K562 (cell line): ENCODE data around the gene CCDC127. TPM values are rescaled to one million over a fixed set of nuclear protein-coding genes. Genes with fewer than 3 reads are reported as not detected.

Experiments
- ATAC-seq: fragments of 200-7000 bp; cut with Tn5 transposase; 3 replicates; pipeline ENCODE4 v1.9.1; 2020; ENCODE audit warnings: moderate library complexity
- BruUV-seq: library from RNA; stranded (reverse); fragments of 400-500 nt; replicated peaks from 2 replicates; lab custom pipeline; 2021; lab: Mats Ljungman, UMichigan
- CTCF ChIA-PET: fragments of 300-600 bp; formaldehyde crosslinking; extraction: SDS; loops from one replicate; lab custom pipeline; 2021; ENCODE audit warnings: low intra/inter-chr PET ratio; lab: Yijun Ruan, JAX
- POLR2A ChIA-PET: fragments of 300-600, 350-650 bp; sonication (Branson Sonifier 250); formaldehyde crosslinking; extraction: SDS; loops from one replicate; lab custom pipeline; 2021; ENCODE audit warnings: antibody characterized with exemption, inconsistent platforms; lab: Yijun Ruan, JAX
- DNase-seq, 4 experiments: peaks; one replicate each; pipeline versions ENCODE4 v3.0.0 to v3.0.0-alpha.2; 2011 to 2018; ENCODE audit warnings: low spot score in 3 of 4, mixed read lengths in 3 of 4; ENCODE audit errors: extremely low read depth in 1 of 4
- FAIRE-seq: peaks from 2 replicates; lab custom pipeline; 2011; peaks lifted over from hg19 to GRCh38; lab: Jason Lieb, UNC
- H2AFZ ChIP-seq: 2 replicates; pipeline ENCODE4 v1.6.0; 2011; ENCODE audit warnings: low read depth, low read length, control low read depth, inconsistent platforms
- H3K27ac ChIP-seq: fragments of 200-600 bp; 3 replicates; pipeline ENCODE4 v1.8.0; 2011; ENCODE audit warnings: low read depth, mild to moderate bottlenecking, control low read depth, inconsistent platforms, low read length, moderate library complexity, mixed read lengths; ENCODE audit errors: extremely low read depth
- H3K27me3 ChIP-seq, 2 experiments: fragments of 300-600 bp in 1 of 2; 2 replicates in 1 of 2; 3 replicates in 1 of 2; pipeline versions ENCODE4 v1.6.0 to v1.8.0; 2011; ENCODE audit warnings: inconsistent platforms in 2 of 2, low read length in 2 of 2, mild to moderate bottlenecking in 1 of 2, mixed read lengths in 1 of 2, moderate library complexity in 1 of 2; ENCODE audit not compliant: control insufficient read depth in 2 of 2, insufficient read depth in 2 of 2
- H3K36me3 ChIP-seq: fragments of 300-600 bp; 3 replicates; pipeline ENCODE4 v1.8.0; 2011; ENCODE audit warnings: mild to moderate bottlenecking, low read length, inconsistent platforms; ENCODE audit not compliant: control insufficient read depth, insufficient read depth
- H3K4me1 ChIP-seq, 2 experiments: fragments of 200-600 bp in 1 of 2; replicated peaks in 1 of 2; 2 replicates in 1 of 2; 3 replicates in 1 of 2; pipeline versions ENCODE4 v1.5.1 to v1.8.0; 2011; ENCODE audit warnings: inconsistent platforms in 2 of 2, low read length in 2 of 2, mild to moderate bottlenecking in 1 of 2, mixed read lengths in 1 of 2, moderate library complexity in 1 of 2; ENCODE audit not compliant: control insufficient read depth in 2 of 2, insufficient read depth in 2 of 2
- H3K4me2 ChIP-seq: 2 replicates; pipeline ENCODE4 v1.6.1; 2011; ENCODE audit warnings: low read length, control low read depth, inconsistent platforms, mixed read lengths; ENCODE audit not compliant: insufficient read depth
- H3K4me3 ChIP-seq: fragments of 200-600 bp; sonication (generic), shearing (Covaris generic); 2 replicates; pipeline ENCODE4 v1.5.1; 2016; ENCODE audit warnings: control low read depth, inconsistent platforms
- H3K79me2 ChIP-seq: fragments of 200-600 bp; 3 replicates; pipeline ENCODE4 v1.8.0; 2011; ENCODE audit warnings: low read length, inconsistent platforms; ENCODE audit not compliant: control insufficient read depth, insufficient read depth
- H3K9ac ChIP-seq, 2 experiments: 2 replicates each; pipeline versions ENCODE4 v1.6.0 to v1.6.1; 2011; ENCODE audit warnings: low read depth in 2 of 2, low read length in 2 of 2, control low read depth in 1 of 2, inconsistent platforms in 1 of 2, mild to moderate bottlenecking in 1 of 2, mixed read lengths in 1 of 2; ENCODE audit not compliant: insufficient read depth in 1 of 2
- H3K9me1 ChIP-seq: one replicate; pipeline ENCODE4 v1.6.0; 2011; ENCODE audit warnings: inconsistent platforms, mild to moderate bottlenecking, low read length, moderate library complexity; ENCODE audit not compliant: control insufficient read depth, insufficient read depth
- H3K9me3 ChIP-seq: replicated peaks from 2 replicates; pipeline ENCODE4 v1.5.1; 2011; ENCODE audit warnings: low read depth, low read length, inconsistent platforms; ENCODE audit not compliant: control insufficient read depth, insufficient read depth
- H4K20me1 ChIP-seq: replicated peaks from 2 replicates; pipeline ENCODE4 v1.6.1; 2011; ENCODE audit warnings: low read length, inconsistent platforms, mixed read lengths; ENCODE audit not compliant: control insufficient read depth, insufficient read depth
- ETV6 ChIP-seq, 3 experiments: fragments of 150-350 bp in 1 of 3; sonication (generic) in 1 of 3; formaldehyde crosslinking in 1 of 3; IDR thresholded peaks; 2 replicates each; pipeline versions ENCODE4 v1.6.1 to v1.8.0; 2014 to 2022; ENCODE audit warnings: borderline replicate concordance in 2 of 3, low read depth in 2 of 3, antibody characterized with exemption in 1 of 3, low read length in 1 of 3, mild to moderate bottlenecking in 1 of 3, missing genetic modification reagents in 1 of 3
- HEY1 ChIP-seq: fragments of 250-450 bp; sonication (Bioruptor Pico); IDR thresholded peaks from 2 replicates; pipeline ENCODE4 v1.5.0; 2020; ENCODE audit warnings: mild to moderate bottlenecking, moderate library complexity, borderline replicate concordance
- KAT7 ChIP-seq: sonication (generic); formaldehyde crosslinking; IDR thresholded peaks from 2 replicates; pipeline ENCODE4 v1.8.0; 2022; ENCODE audit warnings: missing genetic modification reagents, mild to moderate bottlenecking, borderline replicate concordance
- NR4A1 ChIP-seq, 2 experiments: fragments of 250-450 bp in 1 of 2; fragments of 450-650 bp in 1 of 2; sonication (Bioruptor Pico) in 1 of 2; IDR thresholded peaks; 2 replicates each; pipeline versions ENCODE4 v1.4.0 to v1.6.1; 2016 to 2020; ENCODE audit warnings: mild to moderate bottlenecking in 2 of 2, missing compliant biosample characterization in 1 of 2, missing genetic modification characterization in 1 of 2, moderate library complexity in 1 of 2
- XRCC5 ChIP-seq: fragments of 200-400 bp; formaldehyde crosslinking; IDR thresholded peaks from 2 replicates; pipeline ENCODE4 v1.6.1; 2017; ENCODE audit warnings: low read depth, mild to moderate bottlenecking, low read length
- ZFP30 ChIP-seq: fragments of 250-450 bp; sonication (Bioruptor Pico); IDR thresholded peaks from 2 replicates; pipeline ENCODE4 v1.8.0; 2022; ENCODE audit warnings: moderate library complexity, mild to moderate bottlenecking, inconsistent platforms, borderline replicate concordance
- WGBS: fragments of 100-300 bp; shearing (Covaris generic); methylation state at CpG from one replicate; pipeline ENCODE4 v1.1.6; 2016; ENCODE audit warnings: low coverage, mixed read lengths; ENCODE audit not compliant: insufficient coverage; ENCODE audit errors: missing lambda C conversion rate; 5-methylcytosine and 5-hydroxymethylcytosine counted together
- in situ Hi-C: fragments of 300-500 bp; cut with MboI; formaldehyde crosslinking; loops from 4 replicates; pipeline ENCODE4 v1.15.0; 2018; ENCODE audit warnings: inconsistent platforms, mixed read lengths
- intact Hi-C: fragments of 100-400 bp; cut with micrococcal nuclease; formaldehyde crosslinking; loops from 2 replicates; pipeline ENCODE4 v1.14.2; 2022
- polyA plus RNA-seq, 8 experiments: library from polyadenylated mRNA; depleted of rRNA in 4 of 8; stranded (reverse) in 5 of 8; unstranded in 3 of 8; fragments of >200 nt; fragmentation: Nextera tagmentation in 2 of 8; fragmentation: Illumina TruSeq in 1 of 8; extraction: Ambion mirVana in 2 of 8; extraction: Trizol in 1 of 8; gene quantifications; 2 replicates each; pipeline versions ENCODE4 v1.2.1 to v1.2.3, GENCODE V29; 2011 to 2014; ENCODE audit warnings: inconsistent platforms in 1 of 8, missing spikeins in 1 of 8
- total RNA-seq, 7 experiments: library from RNA; depleted of rRNA in 6 of 7; stranded (reverse); fragments of >200 nt in 6 of 7; fragmentation: Illumina TruSeq in 2 of 7; extraction: Trizol in 2 of 7; gene quantifications; 2 replicates each; pipeline versions ENCODE4 v1.2.1 to v1.2.3, GENCODE V29; 2011 to 2021; ENCODE audit warnings: low replicate concordance in 1 of 7

The CCDC127 gene
- total and polyA plus RNA-seq, 9 of the 15 experiments (the other 6 are each of a cell fraction or from before 2014, with no cell fraction given), result 2.7 to 4.5 (median 4.1) TPM

GRCh38 chr5:160173-160510, 57.8 kb downstream of the CCDC127 start:
- H3K4me1 ChIP-seq, result peaks cover 0 to 7% of the 10 kb centered on the region in 2 experiments; a peak in 1 of 5 replicates
- POLR2A ChIA-PET, result interaction anchor here (1.3 kb wide), 1 partner anchor 8 kb away, joined by 3 read pairs; no protein-coding TSS in a partner anchor
- peaks cover 7% of the 10 kb centered on the region; the same call in 1 of the 2 replicates for H4K20me1 ChIP-seq
- H2AFZ ChIP-seq, result no peak overlapping the region
- H3K27me3 ChIP-seq, result peaks cover 47 to 80% of the 10 kb centered on the region in 2 experiments
- no peak for FAIRE-seq
- intact Hi-C loops, result no loop called here
- CTCF ChIA-PET, result no interaction called here
- TF ChIP-seq KAT7 (CRISPR knock-in tag) (no peak), ZFP30 (CRISPR knock-in tag) (no peak), HEY1 (CRISPR knock-in tag) (no peak), ETV6 (IDR thresholded peaks at IDR 0.05; ENCODE audit: borderline replicate concordance in 1 of 2, low read depth in 2 of 2, low read length in 1 of 2) (no peak), ETV6 (CRISPR knock-in tag; IDR thresholded peaks at IDR 0.05; ENCODE audit: borderline replicate concordance) (no peak), XRCC5 (no peak), NR4A1 (CRISPR knock-in tag; IDR thresholded peaks at IDR 0.05) (no peak), NR4A1 (tag; IDR thresholded peaks at IDR 0.05) (no peak)
- 1% methylated on average over 14 of the region's 14 CpGs for WGBS
- H3K27ac ChIP-seq, result no peak overlapping the region
- in situ Hi-C loops, result no loop called here
- no TSS peak for BruUV-seq
- no peaks in the 10 kb centered on the region for H3K9me1 ChIP-seq
- no peak overlapping the region for H3K9ac ChIP-seq
- no peak overlapping the region for H3K4me3 ChIP-seq
- DNase-seq, result no peak
- no peak for ATAC-seq
- no peak overlapping the region for H3K4me2 ChIP-seq
- H3K36me3 ChIP-seq, result no peaks in the 10 kb centered on the region
- H3K9me3 ChIP-seq, result no peaks in the 10 kb centered on the region
- H3K79me2 ChIP-seq, result no peaks in the 10 kb centered on the region
